HCT116 (cell line): Measurements from ENCODE around the gene KANK3.

Experiments
- ATF3 ChIP-seq: IDR thresholded peaks from 2 replicates; pipeline ENCODE4 v1.6.1; 2012
- EGR1 ChIP-seq: IDR thresholded peaks from 2 replicates; pipeline ENCODE4 v1.6.1; 2012; ENCODE audit warnings: low read depth
- ELF1 ChIP-seq: IDR thresholded peaks from 2 replicates; pipeline ENCODE4 v1.6.1; 2012; ENCODE audit warnings: low read depth, borderline replicate concordance
- JUND ChIP-seq: IDR thresholded peaks from 2 replicates; pipeline ENCODE4 v1.6.1; 2012
- POLR2A ChIP-seq: IDR thresholded peaks from 2 replicates; pipeline ENCODE4 v1.7.0; 2011; ENCODE audit warnings: borderline replicate concordance; ENCODE audit not compliant: insufficient read depth, insufficient read length; ENCODE audit errors: extremely low read depth
- POLR2AphosphoS5 ChIP-seq: IDR thresholded peaks from 2 replicates; pipeline ENCODE4 v1.6.1; 2011; ENCODE audit warnings: mild to moderate bottlenecking, low read depth, low read length, moderate library complexity
- SRF ChIP-seq: IDR thresholded peaks from 2 replicates; pipeline ENCODE4 v1.6.1; 2012; ENCODE audit warnings: low read depth
- ZNF274 ChIP-seq: fragments of 200-500 bp; sonication (Bioruptor generic); IDR thresholded peaks from 2 replicates; pipeline ENCODE4 v1.6.1; 2014; ENCODE audit warnings: mild to moderate bottlenecking, low read depth, low read length, inconsistent platforms
- TF ChIP-seq, protein P1 (sequence below), 3 experiments: fragments of 200-600 bp in 1 of 3; sonication (generic) in 1 of 3; IDR thresholded peaks in 2 of 3; conservative IDR thresholded peaks in 1 of 3; 2 replicates each; pipeline ENCODE4 v1.5.1; 2012 to 2017; ENCODE audit warnings: low read depth in 2 of 3, low read length in 2 of 3, antibody characterized with exemption in 1 of 3, borderline replicate concordance in 1 of 3, control low read depth in 1 of 3, mild to moderate bottlenecking in 1 of 3, mixed read lengths in 1 of 3, mixed run types in 1 of 3, moderate library complexity in 1 of 3; ENCODE audit not compliant: insufficient read depth in 1 of 3

- TF ChIP-seq POLR2A: no peak
- no peak for TF ChIP-seq JUND
- no peak for TF ChIP-seq SRF
- no peak for TF ChIP-seq ZNF274
- no peak for TF ChIP-seq ELF1
- 0 out of 2 replicates have a peak, but pooled peaks have one; percentile 50 for TF ChIP-seq POLR2AphosphoS5
- TF ChIP-seq, protein P1, sequence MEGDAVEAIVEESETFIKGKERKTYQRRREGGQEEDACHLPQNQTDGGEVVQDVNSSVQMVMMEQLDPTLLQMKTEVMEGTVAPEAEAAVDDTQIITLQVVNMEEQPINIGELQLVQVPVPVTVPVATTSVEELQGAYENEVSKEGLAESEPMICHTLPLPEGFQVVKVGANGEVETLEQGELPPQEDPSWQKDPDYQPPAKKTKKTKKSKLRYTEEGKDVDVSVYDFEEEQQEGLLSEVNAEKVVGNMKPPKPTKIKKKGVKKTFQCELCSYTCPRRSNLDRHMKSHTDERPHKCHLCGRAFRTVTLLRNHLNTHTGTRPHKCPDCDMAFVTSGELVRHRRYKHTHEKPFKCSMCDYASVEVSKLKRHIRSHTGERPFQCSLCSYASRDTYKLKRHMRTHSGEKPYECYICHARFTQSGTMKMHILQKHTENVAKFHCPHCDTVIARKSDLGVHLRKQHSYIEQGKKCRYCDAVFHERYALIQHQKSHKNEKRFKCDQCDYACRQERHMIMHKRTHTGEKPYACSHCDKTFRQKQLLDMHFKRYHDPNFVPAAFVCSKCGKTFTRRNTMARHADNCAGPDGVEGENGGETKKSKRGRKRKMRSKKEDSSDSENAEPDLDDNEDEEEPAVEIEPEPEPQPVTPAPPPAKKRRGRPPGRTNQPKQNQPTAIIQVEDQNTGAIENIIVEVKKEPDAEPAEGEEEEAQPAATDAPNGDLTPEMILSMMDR (IDR thresholded peaks at IDR 0.05 in 2 of 3, conservative IDR thresholded peaks at IDR 0.05 in 1 of 3; ENCODE audit: borderline replicate concordance in 1 of 3, insufficient read depth in 1 of 3, low read depth in 2 of 3, low read length in 2 of 3): no peak
- TF ChIP-seq ATF3: no peak
- TF ChIP-seq EGR1: no peak
These were observed 27.3 kb upstream of the KANK3 start for GRCh38 chr19:8370176-8371010.
